Endothelial cell of umbilical vein (primary cell): Measurements from ENCODE around the gene DAB1. TPM values are rescaled to one million over a fixed set of nuclear protein-coding genes. Genes with fewer than 3 reads are reported as not detected.

ENCODE experiments used
- BruUV-seq: library from RNA; stranded (reverse); fragments of 400-500 nt; replicated peaks from 2 replicates; lab custom pipeline; 2021; lab: Mats Ljungman, UMichigan
- CTCF ChIA-PET: fragments of 300-600, 350-600 bp; sonication (Branson Sonifier 250); formaldehyde crosslinking; loops from one replicate; lab custom pipeline; 2021; ENCODE audit warnings: antibody characterized with exemption, inconsistent platforms; lab: Charles Lee
- POLR2A ChIA-PET: fragments of 300-600, 350-600 bp; sonication (Branson Sonifier 250); formaldehyde crosslinking; loops from one replicate; lab custom pipeline; 2021; ENCODE audit warnings: antibody characterized with exemption, inconsistent platforms; lab: Charles Lee
- DNase-seq: peaks from one replicate; pipeline ENCODE4 v3.0.0-alpha.2; 2011; ENCODE audit warnings: low read depth, low spot score
- FAIRE-seq: peaks from 2 replicates; lab custom pipeline; 2011; peaks lifted over from hg19 to GRCh38; lab: Jason Lieb, UNC
- H2AFZ ChIP-seq: 2 replicates; pipeline ENCODE4 v1.6.0; 2012; ENCODE audit warnings: low read depth, low read length, control low read depth, inconsistent platforms
- H3K27ac ChIP-seq: 2 replicates; pipeline ENCODE4 v1.5.1; 2011; ENCODE audit warnings: low read depth, mild to moderate bottlenecking, control low read depth, low read length, moderate library complexity; ENCODE audit not compliant: insufficient read depth
- H3K27me3 ChIP-seq, 2 experiments: 2 replicates each; pipeline versions ENCODE4 v1.6.0 to v1.6.1; 2011; ENCODE audit warnings: low read length in 2 of 2, mixed read lengths in 1 of 2; ENCODE audit not compliant: control insufficient read depth in 2 of 2, insufficient read depth in 2 of 2
- H3K36me3 ChIP-seq, 2 experiments: 2 replicates in 1 of 2; 3 replicates in 1 of 2; pipeline ENCODE4 v1.5.1; 2011; ENCODE audit warnings: low read length in 2 of 2, mild to moderate bottlenecking in 1 of 2, moderate library complexity in 1 of 2; ENCODE audit not compliant: control insufficient read depth in 2 of 2, insufficient read depth in 2 of 2; ENCODE audit errors: extremely low read depth in 1 of 2
- H3K4me1 ChIP-seq: 3 replicates; pipeline ENCODE4 v1.5.1; 2011; ENCODE audit warnings: mild to moderate bottlenecking, low read length; ENCODE audit not compliant: control insufficient read depth, insufficient read depth; ENCODE audit errors: extremely low read depth
- H3K4me2 ChIP-seq: 2 replicates; pipeline ENCODE4 v1.6.1; 2011; ENCODE audit warnings: low read length, control low read depth, mixed read lengths; ENCODE audit not compliant: insufficient read depth
- H3K4me3 ChIP-seq, 3 experiments: fragments of 200-600 bp in 1 of 3; sonication (generic), shearing (Covaris generic) in 1 of 3; replicated peaks in 1 of 3; 2 replicates each; pipeline ENCODE4 v1.5.1; 2011 to 2016; ENCODE audit warnings: control low read depth in 3 of 3, low read length in 3 of 3, mild to moderate bottlenecking in 2 of 3, inconsistent platforms in 1 of 3, low read depth in 1 of 3, moderate library complexity in 1 of 3; ENCODE audit not compliant: insufficient read depth in 1 of 3
- H3K79me2 ChIP-seq: 2 replicates; pipeline ENCODE4 v1.6.0; 2012; ENCODE audit warnings: low read length, inconsistent platforms; ENCODE audit not compliant: control insufficient read depth, insufficient read depth
- H3K9ac ChIP-seq: replicated peaks from 2 replicates; pipeline ENCODE3; 2011; ENCODE audit warnings: low read length, control low read depth; ENCODE audit not compliant: insufficient read depth; ENCODE audit errors: extremely low read depth
- H3K9me1 ChIP-seq: replicated peaks from 3 replicates; pipeline ENCODE4 v1.6.0; 2011; ENCODE audit warnings: mild to moderate bottlenecking, low read length; ENCODE audit not compliant: control insufficient read depth, insufficient read depth; ENCODE audit errors: extremely low read depth
- H3K9me3 ChIP-seq: replicated peaks from 2 replicates; pipeline ENCODE4 v1.5.1; 2012; ENCODE audit warnings: low read length, inconsistent platforms; ENCODE audit not compliant: control insufficient read depth, insufficient read depth
- H4K20me1 ChIP-seq: replicated peaks from 2 replicates; pipeline ENCODE3; 2011; ENCODE audit warnings: mild to moderate bottlenecking, low read length; ENCODE audit not compliant: control insufficient read depth, insufficient read depth; ENCODE audit errors: extremely low read depth
- EZH2 ChIP-seq: IDR thresholded peaks from 2 replicates; pipeline ENCODE4 v1.6.1; 2012; ENCODE audit warnings: borderline replicate concordance, low read depth, mild to moderate bottlenecking, moderate library complexity, low read length, inconsistent platforms; ENCODE audit not compliant: severe bottlenecking
- FOS ChIP-seq: IDR thresholded peaks from 2 replicates; pipeline ENCODE4 v1.6.1; 2011; ENCODE audit warnings: mild to moderate bottlenecking, low read length, moderate library complexity, borderline replicate concordance; ENCODE audit not compliant: insufficient read depth
- GATA2 ChIP-seq: IDR thresholded peaks from 2 replicates; pipeline ENCODE4 v1.7.0; 2011; ENCODE audit warnings: low read depth, mild to moderate bottlenecking, moderate library complexity, mixed read lengths, low read length; ENCODE audit not compliant: insufficient read length, insufficient read depth
- JUN ChIP-seq: IDR thresholded peaks from 2 replicates; pipeline ENCODE4 v1.6.1; 2011; ENCODE audit warnings: borderline replicate concordance, low read depth; ENCODE audit not compliant: insufficient read length, insufficient read depth
- MYC ChIP-seq: IDR thresholded peaks from one replicate; pipeline ENCODE4 v1.6.1; 2011; ENCODE audit warnings: mild to moderate bottlenecking, low read depth, low read length
- POLR2A ChIP-seq: IDR thresholded peaks from 2 replicates; pipeline ENCODE4 v1.6.1; 2012; ENCODE audit warnings: low read depth, mild to moderate bottlenecking, control low read depth, low read length
- POLR2AphosphoS5 ChIP-seq: IDR thresholded peaks from 2 replicates; pipeline ENCODE4 v1.6.1; 2012; ENCODE audit warnings: low read depth, mild to moderate bottlenecking, control low read depth, low read length, moderate library complexity; ENCODE audit not compliant: insufficient read depth
- dilution Hi-C: fragments of 300-500 bp; cut with MboI; formaldehyde crosslinking; loops from one replicate; pipeline ENCODE4 v1.15.0; 2019; ENCODE audit warnings: low sequenced_read_pairs; ENCODE audit not compliant: extremely low pct_ligation_motif_present
- intact Hi-C: fragments of 100-400 bp; cut with micrococcal nuclease; formaldehyde crosslinking; loops from one replicate; pipeline ENCODE4 v1.10.0; 2022
- polyA plus RNA-seq, 4 experiments: library from polyadenylated mRNA; depleted of rRNA in 3 of 4; stranded (reverse) in 3 of 4; unstranded in 1 of 4; fragments of >200 nt; gene quantifications; 2 replicates each; pipeline versions ENCODE4 v1.2.1 to v1.2.3, GENCODE V29; 2011 to 2012; ENCODE audit warnings: missing spikeins in 1 of 4
- total RNA-seq: library from RNA; stranded (reverse); gene quantifications from 2 replicates; pipeline ENCODE4 v1.2.3, GENCODE V29; 2021
- TF ChIP-seq, protein P1 (sequence below), 2 donors: IDR thresholded peaks; 1 replicate in 1 of 2; 2 replicates in 1 of 2; pipeline ENCODE4 v1.5.1; 2011; ENCODE audit warnings: low read length in 2 of 2, mild to moderate bottlenecking in 2 of 2, moderate library complexity in 2 of 2, control low read depth in 1 of 2, inconsistent platforms in 1 of 2, low read depth in 1 of 2; ENCODE audit not compliant: insufficient read depth in 1 of 2; ENCODE audit errors: extremely low read depth in 1 of 2
- TF ChIP-seq, protein P2 (sequence below): IDR thresholded peaks from 2 replicates; pipeline ENCODE4 v1.6.1; 2011; ENCODE audit not compliant: insufficient read depth, insufficient read length

Gene DAB1
- total and polyA plus RNA-seq, 2 donors (not counting 3 experiments of a cell fraction or from before 2014, with no cell fraction given) = not detected

DNA sequence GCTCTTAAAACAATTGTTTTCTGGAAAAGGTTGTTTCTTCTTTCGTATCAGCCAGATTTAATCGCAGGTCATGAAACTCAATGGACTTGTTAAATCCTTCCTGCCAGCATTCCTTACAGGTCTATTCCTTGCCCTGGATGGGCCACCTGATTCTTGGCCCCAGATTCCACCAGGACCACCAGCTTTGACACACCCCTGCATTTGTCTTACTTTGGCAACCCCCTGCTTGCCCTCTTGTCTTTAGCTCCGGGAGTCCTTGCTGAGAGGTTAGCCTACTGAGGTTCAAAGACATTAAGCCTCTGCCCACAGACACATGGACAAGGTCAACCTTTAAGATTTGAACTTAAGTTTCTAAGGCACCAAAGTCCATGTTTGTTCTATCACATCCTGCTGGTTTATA lies 27.1 kb upstream of the DAB1 start:
- TF ChIP-seq, protein P1, sequence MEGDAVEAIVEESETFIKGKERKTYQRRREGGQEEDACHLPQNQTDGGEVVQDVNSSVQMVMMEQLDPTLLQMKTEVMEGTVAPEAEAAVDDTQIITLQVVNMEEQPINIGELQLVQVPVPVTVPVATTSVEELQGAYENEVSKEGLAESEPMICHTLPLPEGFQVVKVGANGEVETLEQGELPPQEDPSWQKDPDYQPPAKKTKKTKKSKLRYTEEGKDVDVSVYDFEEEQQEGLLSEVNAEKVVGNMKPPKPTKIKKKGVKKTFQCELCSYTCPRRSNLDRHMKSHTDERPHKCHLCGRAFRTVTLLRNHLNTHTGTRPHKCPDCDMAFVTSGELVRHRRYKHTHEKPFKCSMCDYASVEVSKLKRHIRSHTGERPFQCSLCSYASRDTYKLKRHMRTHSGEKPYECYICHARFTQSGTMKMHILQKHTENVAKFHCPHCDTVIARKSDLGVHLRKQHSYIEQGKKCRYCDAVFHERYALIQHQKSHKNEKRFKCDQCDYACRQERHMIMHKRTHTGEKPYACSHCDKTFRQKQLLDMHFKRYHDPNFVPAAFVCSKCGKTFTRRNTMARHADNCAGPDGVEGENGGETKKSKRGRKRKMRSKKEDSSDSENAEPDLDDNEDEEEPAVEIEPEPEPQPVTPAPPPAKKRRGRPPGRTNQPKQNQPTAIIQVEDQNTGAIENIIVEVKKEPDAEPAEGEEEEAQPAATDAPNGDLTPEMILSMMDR (IDR thresholded peaks at IDR 0.05; ENCODE audit: extremely low read depth in 1 of 2, insufficient read depth in 1 of 2, low read depth in 1 of 2, low read length in 2 of 2) = no peak
- TF ChIP-seq FOS (no peak), GATA2 (no peak), MYC (no peak), JUN (no peak), EZH2 (no peak)
- CTCF ChIA-PET = no interaction called here
- Histone ChIP-seq H3K27ac (no peak overlapping the region), H4K20me1 (no peaks in the 10 kb centered on the region), H2AFZ (no peak overlapping the region), H3K4me2 (no peak overlapping the region), H3K79me2 (no peaks in the 10 kb centered on the region), H3K9me1 (no peaks in the 10 kb centered on the region), H3K4me1 (no peaks in the 10 kb centered on the region), H3K9ac (no peak overlapping the region), H3K9me3 (no peaks in the 10 kb centered on the region), H3K27me3 (no peaks in the 10 kb centered on the region), H3K36me3 (no peaks in the 10 kb centered on the region), H3K4me3 (no peak overlapping the region)
- POLR2A ChIA-PET = no interaction called here
- FAIRE-seq (no peak), DNase-seq (no peak)
- no TSS peak for BruUV-seq
- dilution Hi-C loops (no loop called here), intact Hi-C loops (no loop called here)

DNA sequence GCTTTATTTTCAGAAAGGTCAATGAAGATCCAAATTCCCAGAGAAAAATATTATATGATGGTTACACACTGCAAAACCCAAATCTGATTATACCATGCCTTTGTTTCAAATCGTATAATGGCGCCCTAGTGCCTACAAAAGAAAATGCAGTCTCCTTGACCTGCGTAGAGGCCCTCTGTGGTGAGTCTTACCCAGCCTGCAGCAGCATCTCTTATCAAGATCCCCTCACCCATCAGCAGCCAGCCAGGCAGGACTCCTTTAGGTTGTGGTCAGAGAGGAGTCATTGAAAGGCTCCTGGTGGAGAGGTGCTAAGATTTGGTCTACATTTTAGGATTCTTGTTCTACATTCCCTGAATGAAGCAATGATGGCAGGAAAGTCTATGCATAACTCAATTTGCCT lies 23.7 kb upstream of the DAB1 start:
- Histone ChIP-seq H3K27me3 (no peaks in the 10 kb centered on the region), H2AFZ (no peak overlapping the region), H3K9ac (no peak overlapping the region), H3K4me3 (no peak overlapping the region), H3K27ac (no peak overlapping the region), H3K9me3 (no peaks in the 10 kb centered on the region), H3K9me1 (no peaks in the 10 kb centered on the region), H3K4me2 (no peak overlapping the region), H3K4me1 (no peaks in the 10 kb centered on the region), H3K36me3 (no peaks in the 10 kb centered on the region), H3K79me2 (no peaks in the 10 kb centered on the region), H4K20me1 (no peaks in the 10 kb centered on the region)
- no peak for TF ChIP-seq POLR2AphosphoS5
- TF ChIP-seq, protein P1 (IDR thresholded peaks at IDR 0.05; ENCODE audit: extremely low read depth in 1 of 2, insufficient read depth in 1 of 2, low read depth in 1 of 2, low read length in 2 of 2) = no peak
- no peak for TF ChIP-seq FOS
- TF ChIP-seq, protein P2, sequence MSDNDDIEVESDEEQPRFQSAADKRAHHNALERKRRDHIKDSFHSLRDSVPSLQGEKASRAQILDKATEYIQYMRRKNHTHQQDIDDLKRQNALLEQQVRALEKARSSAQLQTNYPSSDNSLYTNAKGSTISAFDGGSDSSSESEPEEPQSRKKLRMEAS = no peak
- no peak for TF ChIP-seq MYC
- no peak for TF ChIP-seq EZH2
- no peak for TF ChIP-seq POLR2A
- TF ChIP-seq GATA2 = no peak
- POLR2A ChIA-PET = no interaction called here
- dilution Hi-C loops = no loop called here
- no peak for FAIRE-seq
- CTCF ChIA-PET = no interaction called here
- intact Hi-C loops = no loop called here
- no peak for DNase-seq
- no TSS peak for BruUV-seq
